GM21786 (cell line): ENCODE results near the gene ATN1.
"Not testable (repeated sequence)": the region's sequence is repeated elsewhere in the genome, so short reads cannot be mapped to it uniquely, and the experiment has no call there.

Source experiments
- ATAC-seq: cut with Tn5 transposase; IDR thresholded peaks from one replicate; pipeline ENCODE4 v1.9.1; 2021; ENCODE audit not compliant: unreplicated experiment

The ATN1 gene

DNA sequence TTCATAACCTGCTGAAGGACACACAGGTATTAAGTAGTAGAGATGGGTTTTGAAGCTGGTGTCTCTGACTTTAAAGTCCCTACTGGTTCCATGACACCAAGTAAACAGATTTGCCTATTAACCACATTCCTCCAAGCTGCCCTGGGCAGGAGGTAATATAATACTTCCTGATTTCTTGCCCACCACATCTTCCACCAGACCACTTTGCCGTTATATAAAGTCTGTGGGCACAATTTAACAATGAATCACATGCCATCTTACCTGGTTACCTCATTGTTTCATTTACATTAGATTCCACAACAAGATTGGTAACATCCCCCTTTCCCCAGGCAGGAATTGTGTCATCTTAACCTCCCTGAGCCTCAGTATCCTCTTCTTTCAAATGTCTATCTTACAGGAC is 24.0 kb upstream of the ATN1 start:
- no peak for ATAC-seq

DNA sequence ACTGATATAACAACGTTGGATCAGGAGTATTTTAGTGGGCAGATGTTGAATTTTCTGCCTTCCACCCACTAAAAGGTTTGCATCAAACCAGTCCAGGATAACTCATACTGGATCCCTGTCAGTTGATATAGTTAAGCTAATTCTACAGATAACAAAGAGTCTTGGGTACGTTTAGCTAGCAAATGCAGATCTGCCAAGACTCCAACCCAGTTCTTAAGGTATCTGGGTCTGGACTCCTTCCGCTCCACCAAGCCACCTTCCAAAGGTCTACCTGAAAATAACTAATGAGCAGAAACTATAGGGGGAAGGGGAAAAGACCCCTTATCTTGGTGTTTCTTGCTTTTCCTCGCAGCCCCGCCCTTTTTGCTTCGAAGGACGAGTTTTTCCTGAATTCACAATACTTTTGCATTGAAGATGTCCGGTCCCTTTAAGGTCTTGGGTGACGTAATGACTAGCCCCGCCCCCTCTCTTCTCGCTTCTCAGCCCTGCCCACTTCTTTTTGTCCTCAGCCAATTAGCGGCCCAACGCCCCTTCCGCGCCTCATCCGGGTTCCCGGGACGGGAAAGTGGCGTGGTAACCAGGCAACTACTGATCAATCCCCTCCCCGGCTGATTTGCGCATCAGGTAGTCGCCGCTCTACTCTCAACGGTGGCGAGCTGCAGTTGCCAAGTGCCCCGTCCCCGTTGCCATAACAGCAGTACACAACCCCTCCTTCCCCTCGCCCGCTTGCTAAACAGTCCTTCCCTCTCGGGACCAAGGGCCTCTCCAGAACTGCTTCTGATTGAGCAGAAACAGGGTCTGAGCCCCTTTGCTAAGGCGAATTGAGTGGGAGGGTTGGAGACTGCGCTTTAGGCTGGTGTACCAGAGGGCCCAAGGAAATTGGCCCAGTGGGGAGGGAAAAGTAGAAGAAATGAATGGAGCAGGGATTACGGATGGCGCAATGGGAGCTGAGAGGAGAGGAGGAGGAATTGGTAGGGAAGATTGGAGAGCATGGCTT is 23.2 kb upstream of the ATN1 start, which contains the start of gene LRRC23:
LRRC23 (plus strand) TSS at position 543 of the 997 bp plus-strand sequence. CDS start 812 bp downstream, outside the sequence.
- peak; percentile 94 for ATAC-seq

GRCh38 chr12:6905414-6906040 is 22.2 kb upstream of the ATN1 start:
- ATAC-seq = no peak

DNA sequence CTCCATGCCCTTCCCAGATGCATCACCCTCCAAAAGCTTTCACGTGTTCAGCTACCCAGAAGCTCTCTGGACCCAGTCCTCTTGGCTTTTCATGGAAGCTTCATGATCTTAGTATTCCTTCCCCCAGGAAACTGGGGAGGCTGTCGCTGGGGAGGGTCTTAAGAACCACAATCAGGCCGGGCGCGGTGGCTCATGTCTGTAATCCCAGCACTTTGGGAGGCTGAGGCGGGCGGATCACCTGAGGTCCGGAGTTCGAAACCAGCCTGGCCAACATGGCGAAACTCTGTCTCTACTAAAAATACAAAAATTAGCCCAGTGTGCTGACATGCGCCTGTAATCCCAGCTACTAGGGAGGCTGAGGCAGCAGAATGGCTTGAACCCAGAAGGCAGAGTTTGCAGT is 19.6 kb upstream of the ATN1 start:
- ATAC-seq = not testable (repeated sequence)

DNA sequence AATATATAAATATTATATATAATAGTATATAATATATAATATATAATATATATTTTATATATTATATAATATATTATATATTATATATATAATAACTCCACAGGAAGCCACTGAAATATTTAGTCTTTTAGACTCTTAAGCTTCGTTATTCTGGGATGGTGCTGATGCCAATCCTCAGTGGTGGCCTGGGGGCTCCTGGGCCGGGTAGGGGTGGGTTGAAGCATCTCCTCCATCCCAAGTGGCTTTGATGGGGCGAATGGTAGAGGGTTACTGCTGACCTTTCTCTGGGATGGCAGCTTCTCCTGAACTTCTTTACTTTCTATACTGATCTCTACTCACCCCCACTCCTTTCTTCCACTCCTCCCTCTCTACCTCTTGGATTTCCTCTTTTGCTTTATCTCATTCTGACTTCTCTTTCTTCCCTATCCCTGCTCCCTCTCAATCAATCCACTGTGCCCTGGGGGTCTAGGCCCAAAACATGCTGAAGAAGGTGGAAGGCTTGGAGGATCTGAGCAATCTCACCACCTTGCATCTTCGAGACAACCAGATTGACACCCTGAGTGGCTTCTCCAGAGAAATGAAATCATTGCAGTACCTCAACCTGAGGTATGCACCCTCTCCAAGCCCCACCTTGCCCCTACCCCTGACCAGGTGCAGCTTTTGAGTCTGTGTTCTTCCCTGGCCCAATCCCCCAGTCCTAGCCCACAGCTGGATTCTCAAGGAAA is 18.2 kb upstream of the ATN1 start:
- no peak for ATAC-seq

GRCh38 chr12:6912164-6912935 is 15.4 kb upstream of the ATN1 start:
- ATAC-seq = no peak

DNA sequence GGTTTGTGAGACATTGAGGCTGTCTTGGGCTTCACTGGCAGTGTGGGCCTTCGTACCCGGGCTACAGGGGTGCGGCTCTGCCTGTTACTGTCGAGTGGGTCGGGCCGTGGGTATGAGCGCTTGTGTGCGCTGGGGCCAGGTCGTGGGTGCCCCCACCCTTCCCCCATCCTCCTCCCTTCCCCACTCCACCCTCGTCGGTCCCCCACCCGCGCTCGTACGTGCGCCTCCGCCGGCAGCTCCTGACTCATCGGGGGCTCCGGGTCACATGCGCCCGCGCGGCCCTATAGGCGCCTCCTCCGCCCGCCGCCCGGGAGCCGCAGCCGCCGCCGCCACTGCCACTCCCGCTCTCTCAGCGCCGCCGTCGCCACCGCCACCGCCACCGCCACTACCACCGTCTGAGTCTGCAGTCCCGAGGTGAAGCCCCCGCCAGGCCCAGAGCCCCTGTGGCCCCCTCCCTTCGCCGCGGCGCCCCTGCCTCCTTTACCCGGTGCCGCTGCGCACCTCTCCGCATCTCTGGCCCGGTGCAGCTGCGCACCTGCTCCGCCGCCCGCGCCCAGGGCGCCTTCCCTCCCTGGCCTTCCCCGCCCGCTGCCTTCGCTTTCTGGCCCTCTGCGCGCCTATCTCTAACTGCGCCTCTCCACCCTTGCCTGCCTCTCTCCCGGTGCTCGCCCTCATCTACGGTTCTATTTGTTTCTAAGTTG is 13.4 kb upstream of the ATN1 start, which contains the start of gene ENO2:
ENO2 (plus strand) TSS at position 335 of the 701 bp plus-strand sequence. CDS start 1,253 bp downstream, outside the sequence.
- peak; percentile 67 for ATAC-seq

DNA sequence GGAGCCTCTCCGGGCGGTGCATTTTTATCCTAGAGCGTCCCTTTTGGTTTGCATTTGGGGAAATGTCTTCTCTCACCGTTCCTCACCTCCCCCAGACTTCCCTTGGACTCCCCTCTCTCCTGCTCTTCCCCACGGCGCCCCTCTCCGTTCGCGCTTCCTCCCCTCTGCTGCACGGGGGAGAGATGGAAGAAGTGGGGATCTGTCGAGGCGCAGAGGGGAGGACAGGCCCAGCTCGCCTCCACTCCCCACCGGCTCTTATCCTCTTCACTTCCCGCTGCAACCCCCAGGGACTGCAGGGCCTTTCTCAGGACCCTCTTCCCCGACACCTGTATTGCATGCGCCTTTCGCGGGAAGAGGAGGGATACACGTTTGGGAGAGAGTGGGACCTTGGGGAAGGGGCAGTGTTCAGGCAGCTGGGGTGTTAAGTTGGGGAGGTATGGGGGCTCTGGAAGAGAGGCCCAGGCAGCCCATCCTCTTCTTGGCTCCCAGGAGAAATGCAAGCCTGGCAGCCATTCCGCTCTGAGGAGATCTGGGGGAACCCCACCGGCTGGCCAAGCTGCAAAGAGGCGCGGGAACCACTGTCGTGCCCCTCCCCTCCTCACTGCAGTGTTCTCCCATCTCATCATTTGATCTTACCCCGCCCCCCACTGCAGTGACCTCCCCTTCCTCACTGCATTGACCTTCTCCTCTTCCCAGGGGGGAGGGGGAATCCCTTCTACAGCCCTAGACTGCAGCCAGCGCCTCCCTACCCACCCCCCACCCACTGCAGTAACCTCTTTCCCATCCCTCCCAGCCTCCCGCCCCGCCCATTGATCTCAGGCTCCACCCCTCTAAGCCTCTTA is 12.6 kb upstream of the ATN1 start:
- no peak for ATAC-seq

GRCh38 chr12:6915789-6916285 is 11.9 kb upstream of the ATN1 start:
- no peak for ATAC-seq

- ATAC-seq = no peak
Observed at GRCh38 chr12:6916426-6917200, 11.1 kb upstream of the ATN1 start.

- no peak for ATAC-seq
Observed at GRCh38 chr12:6917491-6918231, 10.1 kb upstream of the ATN1 start.

DNA sequence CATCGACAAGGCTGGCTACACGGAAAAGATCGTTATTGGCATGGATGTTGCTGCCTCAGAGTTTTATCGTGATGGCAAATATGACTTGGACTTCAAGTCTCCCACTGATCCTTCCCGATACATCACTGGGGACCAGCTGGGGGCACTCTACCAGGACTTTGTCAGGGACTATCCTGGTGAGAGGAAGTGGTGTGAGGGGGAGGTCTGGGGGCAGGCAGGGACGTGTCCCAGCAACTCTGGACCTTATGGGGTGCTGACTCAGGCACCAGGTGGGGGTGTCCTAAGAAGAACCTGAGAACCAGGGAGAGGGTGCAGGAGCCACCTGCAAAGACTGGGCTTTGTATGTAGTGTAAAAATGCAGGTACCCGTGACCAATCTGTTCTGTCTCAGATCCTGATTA is 8.2 kb upstream of the ATN1 start:
- no peak for ATAC-seq

DNA sequence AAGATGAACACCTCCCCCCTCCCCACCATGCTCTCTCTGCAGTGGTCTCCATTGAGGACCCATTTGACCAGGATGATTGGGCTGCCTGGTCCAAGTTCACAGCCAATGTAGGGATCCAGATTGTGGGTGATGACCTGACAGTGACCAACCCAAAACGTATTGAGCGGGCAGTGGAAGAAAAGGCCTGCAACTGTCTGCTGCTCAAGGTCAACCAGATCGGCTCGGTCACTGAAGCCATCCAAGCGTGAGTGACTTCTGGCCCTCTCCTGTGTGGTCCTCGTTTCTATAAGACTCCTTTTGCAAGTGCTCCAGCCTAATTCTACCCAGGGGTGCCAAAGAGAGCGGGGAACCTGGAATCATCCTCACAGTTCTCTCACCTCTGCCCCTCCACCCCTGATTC is 6.2 kb upstream of the ATN1 start:
- ATAC-seq = no peak

DNA sequence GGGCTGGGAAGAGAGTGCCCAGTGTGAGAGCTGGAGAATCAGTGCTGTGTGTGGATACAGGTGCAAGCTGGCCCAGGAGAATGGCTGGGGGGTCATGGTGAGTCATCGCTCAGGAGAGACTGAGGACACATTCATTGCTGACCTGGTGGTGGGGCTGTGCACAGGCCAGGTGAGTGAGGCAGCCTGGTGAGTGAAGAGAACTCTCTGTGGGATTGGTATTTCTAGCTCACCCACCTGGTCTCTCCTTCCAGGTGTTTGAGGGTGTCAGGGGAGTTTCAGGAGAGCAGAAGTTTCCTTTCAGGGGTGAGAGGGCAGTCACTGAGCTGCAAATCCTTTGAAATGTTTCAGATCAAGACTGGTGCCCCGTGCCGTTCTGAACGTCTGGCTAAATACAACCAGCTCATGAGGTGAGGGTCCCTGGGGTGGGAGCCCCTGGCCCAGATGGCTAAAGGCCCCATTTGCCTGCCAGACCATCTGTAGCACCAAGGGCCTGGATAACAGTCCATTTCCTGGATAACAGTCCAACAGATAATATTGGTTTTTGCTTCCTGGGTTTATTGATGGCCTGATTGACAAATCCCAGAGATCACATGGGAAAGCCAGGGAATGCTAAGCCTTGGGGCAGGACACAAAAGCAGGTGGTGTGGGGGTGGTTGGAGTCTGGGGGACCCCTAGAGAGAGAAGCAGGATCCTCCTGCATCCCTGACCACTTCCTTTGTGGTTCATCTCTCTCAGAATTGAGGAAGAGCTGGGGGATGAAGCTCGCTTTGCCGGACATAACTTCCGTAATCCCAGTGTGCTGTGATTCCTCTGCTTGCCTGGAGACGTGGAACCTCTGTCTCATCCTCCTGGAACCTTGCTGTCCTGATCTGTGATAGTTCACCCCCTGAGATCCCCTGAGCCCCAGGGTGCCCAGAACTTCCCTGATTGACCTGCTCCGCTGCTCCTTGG is 5.5 kb upstream of the ATN1 start:
- ATAC-seq = no peak

GRCh38 chr12:6923003-6923732 is 4.6 kb upstream of the ATN1 start:
- ATAC-seq = no peak

- ATAC-seq = no peak
Observed at GRCh38 chr12:6923851-6924250, 3.9 kb upstream of the ATN1 start.
